OCI-LY7 (cell line): ENCODE data around the gene JAG2. TPM values are rescaled to one million over a fixed set of nuclear protein-coding genes. Genes with fewer than 3 reads are reported as not detected.

Source experiments
- BruUV-seq: library from RNA; stranded (reverse); fragments of 400-500 nt; replicated peaks from 2 replicates; lab custom pipeline; 2021; lab: Mats Ljungman, UMichigan
- CTCF ChIA-PET: fragments of 300-600 bp; sonication (Branson Sonifier 250); formaldehyde crosslinking; loops from one replicate; lab custom pipeline; 2022; ENCODE audit warnings: antibody characterized with exemption; ENCODE audit not compliant: unreplicated experiment; lab: Charles Lee
- POLR2A ChIA-PET: fragments of 300-600 bp; sonication (Branson Sonifier 250); formaldehyde crosslinking; loops from one replicate; lab custom pipeline; 2022; ENCODE audit warnings: antibody characterized with exemption; lab: Charles Lee
- DNase-seq: peaks from one replicate; pipeline ENCODE4 v3.0.0-alpha.2; 2015; ENCODE audit warnings: low spot score
- H2AFZ ChIP-seq: fragments of 200-600 bp; sonication (generic), shearing (Covaris generic); 2 replicates; pipeline ENCODE4 v1.6.1; 2014; ENCODE audit warnings: mild to moderate bottlenecking, antibody characterized with exemption, low read length, moderate library complexity
- H3K27ac ChIP-seq: fragments of 200-600 bp; sonication (generic); 2 replicates; pipeline ENCODE4 v1.5.1; 2014; ENCODE audit warnings: mixed run types, low read depth, mild to moderate bottlenecking, moderate library complexity, low read length, inconsistent platforms; ENCODE audit not compliant: poor library complexity, severe bottlenecking
- H3K36me3 ChIP-seq: fragments of 200-600 bp; sonication (generic); 2 replicates; pipeline ENCODE4 v1.6.1; 2014; ENCODE audit warnings: mild to moderate bottlenecking, antibody characterized with exemption, low read length, moderate library complexity, mixed read lengths; ENCODE audit not compliant: insufficient read depth
- H3K4me1 ChIP-seq: fragments of 200-600 bp; sonication (generic); 2 replicates; pipeline ENCODE4 v1.5.1; 2014; ENCODE audit warnings: mild to moderate bottlenecking, low read length; ENCODE audit not compliant: insufficient read depth, poor library complexity, severe bottlenecking
- H3K4me2 ChIP-seq: fragments of 200-600 bp; sonication (generic); 2 replicates; pipeline ENCODE4 v1.6.1; 2014; ENCODE audit warnings: mild to moderate bottlenecking, low read length
- H3K4me3 ChIP-seq: fragments of 200-600 bp; sonication (generic); 2 replicates; pipeline ENCODE4 v1.5.1; 2014; ENCODE audit warnings: mild to moderate bottlenecking, low read depth, low read length; ENCODE audit not compliant: poor library complexity, severe bottlenecking
- H3K79me2 ChIP-seq: fragments of 200-600 bp; sonication (generic); 2 replicates; pipeline ENCODE4 v1.6.1; 2016; ENCODE audit warnings: low read depth, mild to moderate bottlenecking, low read length, moderate library complexity, mixed read lengths; ENCODE audit not compliant: insufficient read depth
- H3K9me2 ChIP-seq: fragments of 200-600 bp; sonication (generic); 2 replicates; pipeline ENCODE4 v1.6.1; 2016; ENCODE audit warnings: mild to moderate bottlenecking, low read length, mixed read lengths; ENCODE audit not compliant: insufficient read depth
- H3K9me3 ChIP-seq: fragments of 200-600 bp; sonication (generic); 2 replicates; pipeline ENCODE4 v1.6.1; 2014; ENCODE audit warnings: mild to moderate bottlenecking, mixed run types, low read length, mixed read lengths
- H4K20me1 ChIP-seq: fragments of 200-600 bp; sonication (generic); 2 replicates; pipeline ENCODE4 v1.6.1; 2014; ENCODE audit warnings: mild to moderate bottlenecking, antibody characterized with exemption, low read length, moderate library complexity, mixed read lengths; ENCODE audit not compliant: insufficient read depth
- CTCF ChIP-seq: fragments of 200-600 bp; sonication (generic); conservative IDR thresholded peaks from 2 replicates; pipeline ENCODE4 v1.5.1; 2014; ENCODE audit warnings: mild to moderate bottlenecking, antibody characterized with exemption, low read length, moderate library complexity, mixed read lengths
- EZH2phosphoT487 ChIP-seq: fragments of 200-600 bp; sonication (generic); IDR thresholded peaks from 2 replicates; pipeline ENCODE4 v1.6.1; 2018; ENCODE audit warnings: low read depth, borderline replicate concordance, mild to moderate bottlenecking, mixed run types, antibody characterized with exemption, low read length, moderate library complexity, mixed read lengths
- intact Hi-C: fragments of 100-400 bp; cut with micrococcal nuclease; formaldehyde crosslinking; loops from one replicate; pipeline ENCODE4 v1.10.0; 2022; ENCODE audit not compliant: unreplicated experiment
- total RNA-seq, 2 experiments: library from RNA; depleted of rRNA in 1 of 2; stranded (reverse); fragments of >200 nt in 1 of 2; shearing (Covaris generic) in 1 of 2; gene quantifications; 2 replicates each; pipeline ENCODE4 v1.2.3, GENCODE V29; 2014 to 2022

JAG2 gene
- total RNA-seq, 2 experiments from 2014 or later: 5.0 to 6.0 TPM

DNA sequence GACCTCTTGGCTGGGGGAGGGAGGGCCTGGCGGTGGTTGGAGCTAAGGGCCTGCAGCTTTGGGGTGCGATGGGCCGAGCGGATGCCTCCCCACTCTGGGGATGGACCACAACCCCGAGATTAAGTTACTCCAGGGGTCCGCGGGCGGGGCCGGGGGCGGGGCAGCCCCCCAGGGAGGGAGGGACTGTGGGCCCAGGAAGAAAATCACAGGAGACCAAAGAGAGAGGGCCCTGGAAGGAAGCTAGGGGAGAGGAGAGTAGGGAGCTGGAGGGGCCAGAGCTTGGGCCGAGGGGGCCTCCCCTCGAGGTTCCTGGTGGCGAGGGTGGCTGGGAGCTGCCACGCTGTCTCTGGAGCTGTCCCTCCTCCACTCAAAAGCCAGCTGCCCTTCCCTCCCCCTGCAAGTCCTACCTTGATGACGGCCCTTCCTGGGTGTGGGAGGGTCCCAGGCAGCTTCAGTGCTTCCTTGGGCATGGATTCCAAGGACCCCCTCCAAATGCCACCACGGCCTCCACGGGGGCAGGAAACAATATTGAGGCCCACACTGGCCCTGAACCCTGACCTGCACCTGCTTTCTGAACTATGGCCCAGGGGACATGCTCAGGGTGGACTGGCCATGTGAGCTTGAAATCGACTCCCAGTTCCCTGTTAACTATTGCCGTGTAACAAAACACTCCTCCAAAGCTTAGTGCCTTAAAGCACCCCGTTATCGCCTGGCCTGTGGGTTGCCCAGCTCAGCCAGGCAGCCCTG is 13.1 kb upstream of the JAG2 start:
- intact Hi-C loops: loop anchor here (5.0 kb wide), 1 partner anchor 89 kb away; no protein-coding TSS in a partner anchor
- CTCF ChIA-PET: interaction anchor here (0.6 kb wide), 1 partner anchor 119 kb away, joined by 3 read pairs; no protein-coding TSS in a partner anchor

DNA sequence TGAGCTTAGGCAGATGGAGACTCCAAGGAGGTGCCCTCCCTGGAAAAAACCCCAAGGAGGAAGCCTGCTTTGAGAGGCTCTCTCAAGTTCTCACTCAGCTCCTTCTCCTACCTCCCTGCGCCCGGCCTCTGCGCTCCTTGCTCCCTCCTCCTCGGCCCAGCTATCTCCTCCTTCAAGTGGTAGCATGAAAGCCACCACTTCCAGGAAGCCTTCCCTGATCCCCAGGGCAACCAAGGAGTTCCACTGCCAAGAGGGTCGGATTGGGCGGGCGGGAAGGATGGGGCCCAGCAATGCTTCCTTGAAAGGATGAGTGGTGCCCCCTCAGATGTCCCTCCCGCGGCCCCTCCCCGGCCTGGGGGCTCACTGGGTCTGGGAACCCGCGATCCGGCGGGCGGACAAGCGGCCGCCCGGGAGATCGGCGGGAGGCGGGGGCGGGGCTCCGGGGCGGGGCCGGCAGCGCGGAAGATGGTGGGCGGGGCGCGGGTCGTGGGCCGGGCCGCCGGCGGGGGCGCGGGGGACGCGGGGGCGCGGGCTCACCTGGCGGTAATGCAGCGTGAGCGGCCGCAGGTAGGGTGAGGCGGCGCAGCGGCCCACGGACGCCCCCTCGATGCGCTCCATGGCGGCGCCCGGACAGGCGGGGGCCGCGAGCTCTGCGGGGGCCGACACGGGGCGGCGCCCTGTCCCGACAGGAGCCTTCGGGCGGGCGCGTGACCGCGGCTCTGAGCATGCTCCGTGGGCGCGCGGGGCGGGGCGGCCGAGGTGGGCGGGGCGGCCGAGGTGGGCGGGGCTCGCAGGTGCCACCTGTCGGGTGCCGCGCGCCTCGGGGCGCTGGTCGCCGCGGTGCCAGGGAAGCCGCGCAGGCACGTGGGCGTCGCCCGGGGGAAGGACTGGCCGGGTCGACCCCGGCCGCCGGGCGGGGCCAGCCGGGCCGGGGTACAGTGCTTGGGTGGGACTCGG is 12.3 kb upstream of the JAG2 start, which contains the start of gene NUDT14:
Gene NUDT14, minus strand, starts transcription at position 721 of the 957 bp plus-strand sequence. Its CDS starts 103 bp downstream, at position 618.
- DNase-seq: peak; percentile 84
- Histone ChIP-seq H3K4me3 (peak within 1 kb of the TSS; percentile 68), H3K9me3 (no peaks in the 10 kb centered on the region), H2AFZ (no peak within 1 kb of the TSS), H3K4me1 (peaks cover 30% of the 10 kb centered on the region), H3K9me2 (no peaks in the 10 kb centered on the region), H3K27ac (no peak within 1 kb of the TSS), H4K20me1 (no peaks in the 10 kb centered on the region), H3K4me2 (peak within 1 kb of the TSS; percentile 82), H3K36me3 (no peaks in the 10 kb centered on the region), H3K79me2 (no peaks in the 10 kb centered on the region)
- ChIA-PET CTCF (interaction anchor here (0.6 kb wide), 2 partner anchors 13 to 120 kb away, joined by 3 read pairs; no protein-coding TSS in a partner anchor), POLR2A (interaction anchor here (0.5 to 1.1 kb wide), 3 partner anchors 19 to 119 kb away, joined by 3 read pairs; no protein-coding TSS in a partner anchor)
- no peak for TF ChIP-seq EZH2phosphoT487
- TF ChIP-seq CTCF: no peak
- intact Hi-C loops: loop anchor here (5.0 kb wide), 1 partner anchor 89 kb away; no protein-coding TSS in a partner anchor
- BruUV-seq: no TSS peak

More for the DNA sequence above, 13.1 kb upstream of the JAG2 start:
- no peaks in the 10 kb centered on the region for H3K36me3 ChIP-seq
- POLR2A ChIA-PET: interaction anchor here (0.7 kb wide), 1 partner anchor 11 kb away, joined by 3 read pairs; no protein-coding TSS in a partner anchor
- no peak overlapping the region for H3K27ac ChIP-seq
- DNase-seq: no peak
- no peak overlapping the region for H2AFZ ChIP-seq
- H3K4me3 ChIP-seq: peak overlapping the region; percentile 68
- no peaks in the 10 kb centered on the region for H3K9me3 ChIP-seq
- BruUV-seq: no TSS peak
- H3K4me1 ChIP-seq: peaks cover 21% of the 10 kb centered on the region
- no peak for TF ChIP-seq EZH2phosphoT487
- no peak for TF ChIP-seq CTCF
- no peaks in the 10 kb centered on the region for H3K9me2 ChIP-seq
- H3K4me2 ChIP-seq: peak overlapping the region; percentile 82
- H4K20me1 ChIP-seq: no peaks in the 10 kb centered on the region
- no peaks in the 10 kb centered on the region for H3K79me2 ChIP-seq
